ENCODE measurements around the gene CELF5.
"Not testable (repeated sequence)": the region's sequence is repeated elsewhere in the genome, so short reads cannot be mapped to it uniquely, and the experiment has no call there.

Gene CELF5

DNA sequence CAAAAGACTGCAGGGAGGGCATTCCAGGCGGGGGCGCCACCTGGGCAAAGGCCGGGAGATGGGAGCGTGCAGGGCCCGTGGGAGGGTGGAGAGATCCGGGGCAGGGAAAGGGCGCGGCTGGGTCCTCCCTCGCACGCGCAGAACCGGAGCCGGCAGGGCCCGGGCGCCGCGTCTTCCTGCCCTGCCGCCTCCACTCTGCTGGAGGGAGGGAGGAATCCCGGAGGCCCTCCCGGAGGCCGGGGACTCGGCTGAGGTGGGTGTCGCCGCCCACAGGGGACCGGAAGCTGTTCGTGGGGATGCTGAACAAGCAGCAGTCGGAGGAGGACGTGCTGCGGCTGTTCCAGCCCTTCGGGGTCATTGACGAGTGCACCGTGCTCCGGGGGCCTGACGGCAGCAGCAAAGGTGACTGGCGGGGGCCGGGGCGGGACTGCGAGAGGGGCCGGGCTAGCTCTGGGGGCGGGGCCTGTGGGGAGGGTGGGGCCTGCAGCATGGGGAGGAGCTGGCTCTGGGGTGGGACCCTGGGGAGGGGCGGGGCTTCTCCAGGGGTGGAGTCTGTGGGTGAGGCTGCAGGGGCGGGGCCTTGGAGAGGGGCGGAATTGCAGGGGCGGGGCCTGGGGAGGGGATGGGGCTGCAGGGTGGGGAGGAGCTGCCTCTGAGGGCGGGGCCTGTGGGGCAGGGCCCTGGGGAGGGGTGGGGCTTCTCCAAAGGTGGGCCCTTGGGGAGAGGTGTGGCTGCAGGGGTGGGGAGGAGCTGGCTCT lies 51.3 kb downstream of the CELF5 start:
- peak; percentile 92 for DNase-seq

DNA sequence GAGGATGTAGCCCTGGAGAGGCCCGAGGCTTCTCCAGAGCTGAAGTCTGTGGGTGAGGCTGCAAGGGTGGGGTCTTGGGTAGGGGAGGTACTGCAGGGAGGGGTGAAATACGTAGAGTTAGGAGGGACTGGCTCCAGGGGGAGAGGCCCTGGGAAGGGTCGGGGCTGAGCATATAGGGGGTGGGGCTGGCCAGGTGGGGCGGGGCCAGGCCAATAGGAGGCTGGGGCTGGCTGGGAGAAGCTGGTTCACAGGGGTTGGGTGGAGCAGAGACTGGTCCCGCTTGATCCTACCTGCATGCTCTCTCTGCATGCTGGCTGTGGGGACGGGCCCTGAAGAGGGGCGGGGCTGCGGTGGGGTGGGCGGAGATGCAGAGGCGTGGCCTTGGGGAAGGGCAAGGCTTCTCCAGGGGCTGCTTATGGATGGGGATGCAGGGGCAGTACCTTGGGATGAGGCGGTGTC lies 51.9 kb downstream of the CELF5 start:
- peak; percentile 58 for DNase-seq

DNA sequence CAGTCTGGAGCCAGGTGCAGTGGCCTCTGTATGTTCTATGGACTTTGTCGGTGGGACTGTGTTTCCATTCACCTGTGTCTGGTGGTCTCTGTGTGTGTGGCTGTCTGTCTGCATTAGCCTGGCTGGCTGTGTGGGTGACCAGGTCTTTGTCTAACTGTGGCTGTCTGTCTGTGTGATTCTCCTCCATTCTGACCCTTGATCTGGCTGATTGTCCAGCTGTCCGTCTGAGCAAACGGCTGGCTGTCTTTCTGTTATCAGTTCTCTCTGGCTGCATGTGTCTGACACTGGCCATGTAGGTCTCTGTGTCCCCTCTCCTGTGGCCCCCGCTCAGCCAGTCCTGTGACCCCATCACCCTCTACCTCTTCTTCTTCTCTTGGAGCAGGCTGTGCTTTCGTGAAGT lies 53.2 kb downstream of the CELF5 start:
- DNase-seq = no peak

DNA sequence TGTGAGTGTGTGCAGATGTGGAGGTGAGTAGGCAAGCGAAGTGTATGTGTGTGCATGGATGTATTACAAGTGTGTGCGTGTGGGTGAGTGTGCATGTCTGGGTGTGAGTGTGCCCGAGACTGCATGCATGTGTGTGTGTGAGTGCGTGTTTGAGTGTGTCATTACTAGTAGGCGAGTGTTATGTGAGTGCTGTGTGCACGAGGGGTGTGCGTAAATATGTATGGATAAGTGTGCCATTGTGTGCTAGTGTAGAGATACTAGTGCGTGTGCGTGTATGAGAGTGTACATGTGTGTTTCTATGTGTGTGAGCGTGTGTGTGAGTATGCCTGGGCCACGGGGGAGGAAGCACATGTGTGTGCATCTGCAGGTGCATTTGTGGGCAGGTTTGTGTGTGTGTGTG lies 53.8 kb downstream of the CELF5 start:
- no peak for DNase-seq

DNA sequence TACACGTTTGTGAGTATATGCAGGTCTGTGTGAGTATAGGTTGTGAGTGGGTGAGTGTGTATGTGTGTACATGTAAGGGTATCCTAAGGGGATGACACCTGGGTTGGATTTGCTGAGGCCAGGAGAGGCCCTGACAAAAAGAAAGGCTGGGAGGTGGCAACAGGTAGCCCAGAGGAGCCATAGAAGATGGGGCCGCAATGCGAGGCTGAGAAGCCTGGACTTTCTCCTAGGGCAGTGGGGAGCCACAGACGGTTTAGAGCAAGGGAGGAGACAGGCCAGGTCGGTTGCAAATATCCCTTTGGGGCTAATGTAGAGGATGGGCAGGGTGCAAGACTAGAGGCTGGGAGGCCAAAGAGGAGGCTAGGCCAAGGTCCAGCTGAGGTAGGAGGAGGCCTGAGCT lies 54.3 kb downstream of the CELF5 start:
- DNase-seq = no peak

DNA sequence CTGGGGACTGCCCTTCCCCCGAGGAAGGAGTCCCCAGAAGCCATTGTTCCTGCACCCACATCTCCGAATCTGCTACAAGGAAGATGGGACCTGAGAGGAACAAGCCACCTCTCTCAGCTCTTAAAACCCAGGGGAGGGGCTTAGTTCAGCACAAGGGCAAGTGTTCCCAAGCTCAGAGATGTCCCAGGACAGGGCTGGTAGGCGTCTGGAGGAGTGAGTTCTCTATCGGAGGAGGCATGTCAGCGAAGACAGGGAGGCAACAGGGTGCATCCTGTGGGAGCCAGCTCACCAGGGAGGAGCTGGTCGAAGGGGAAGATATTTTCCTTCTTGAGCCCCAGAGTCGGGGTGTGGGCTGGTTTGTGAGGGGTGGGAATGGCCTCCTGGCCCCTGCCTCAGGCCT lies 54.8 kb downstream of the CELF5 start:
- DNase-seq = no peak

DNA sequence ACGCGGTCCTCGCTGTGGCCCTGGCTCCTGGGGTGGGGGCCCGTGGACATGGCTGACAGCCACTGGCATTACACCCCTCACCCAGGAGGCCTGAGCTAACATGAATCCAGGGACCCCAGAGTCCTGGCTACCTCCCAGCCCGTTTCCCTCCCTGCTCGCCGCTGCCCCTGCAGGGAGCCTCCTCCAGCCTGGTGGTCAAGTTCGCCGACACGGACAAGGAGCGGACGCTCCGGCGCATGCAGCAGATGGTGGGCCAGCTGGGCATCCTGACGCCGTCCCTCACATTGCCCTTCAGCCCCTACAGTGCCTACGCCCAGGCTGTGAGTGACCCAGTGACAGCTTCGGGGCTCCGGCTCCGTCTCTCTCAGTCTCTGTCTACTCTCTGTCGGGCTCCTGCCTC lies 56.6 kb downstream of the CELF5 start:
- no peak for DNase-seq

DNA sequence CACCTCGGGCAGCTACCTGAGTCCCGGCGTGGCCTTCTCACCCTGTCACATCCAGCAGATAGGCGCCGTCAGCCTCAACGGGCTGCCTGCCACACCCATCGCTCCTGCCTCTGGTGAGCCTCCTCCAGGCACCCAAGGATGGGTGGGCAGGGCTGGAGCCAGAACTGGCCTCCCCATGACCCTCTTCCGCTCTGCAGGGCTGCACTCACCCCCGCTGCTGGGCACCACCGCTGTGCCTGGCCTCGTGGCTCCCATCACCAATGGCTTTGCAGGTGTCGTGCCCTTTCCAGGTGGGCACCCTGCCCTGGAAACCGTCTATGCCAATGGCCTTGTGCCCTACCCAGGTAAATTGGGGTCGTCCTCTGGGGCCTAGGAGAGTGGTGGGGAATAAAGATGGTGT lies 57.7 kb downstream of the CELF5 start:
- DNase-seq = no peak

DNA sequence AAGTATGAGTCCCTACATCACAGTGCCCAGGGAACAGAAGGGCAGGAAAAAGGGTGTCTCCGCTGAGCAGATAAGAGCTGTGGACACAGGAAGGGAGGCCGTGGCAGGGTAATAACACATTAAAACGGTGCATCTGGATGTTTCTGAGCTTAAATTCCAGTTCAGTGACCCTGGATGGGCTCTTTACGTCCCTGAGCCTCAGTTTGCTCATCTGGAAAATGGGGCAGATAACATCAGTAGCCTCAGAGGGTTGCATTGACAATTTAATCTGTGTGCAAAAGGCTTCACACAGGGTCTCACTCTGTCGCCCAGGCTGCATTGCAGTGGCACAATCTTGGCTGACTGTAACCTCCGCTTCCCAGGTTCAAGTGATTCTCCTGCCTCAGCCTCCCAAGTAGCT lies 58.1 kb downstream of the CELF5 start:
- DNase-seq = no peak

DNA sequence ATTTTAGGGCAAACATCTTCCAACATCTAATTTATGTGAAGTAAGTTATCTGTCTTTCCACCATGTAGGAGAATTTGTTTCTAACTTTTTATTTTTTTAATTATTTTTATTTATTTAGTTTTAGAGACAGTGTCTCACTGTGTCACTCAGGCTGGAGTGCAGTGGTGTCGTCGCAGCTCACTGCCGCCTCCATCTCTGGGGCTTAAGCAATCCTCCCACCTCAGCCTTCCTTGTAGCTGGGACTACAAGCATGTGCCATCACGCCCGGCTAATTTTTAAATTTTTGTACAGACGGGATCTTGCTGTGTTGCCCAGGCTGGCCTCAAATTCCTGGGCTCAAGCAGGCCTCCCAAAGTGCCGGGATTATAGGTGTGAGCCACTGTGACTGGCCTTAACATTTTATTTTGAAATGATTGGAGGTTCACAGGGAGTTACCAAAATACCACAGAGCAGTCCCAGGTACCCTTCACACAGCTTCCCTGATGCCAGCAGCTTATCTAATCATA lies 58.8 kb downstream of the CELF5 start:
- DNase-seq = no peak

DNA sequence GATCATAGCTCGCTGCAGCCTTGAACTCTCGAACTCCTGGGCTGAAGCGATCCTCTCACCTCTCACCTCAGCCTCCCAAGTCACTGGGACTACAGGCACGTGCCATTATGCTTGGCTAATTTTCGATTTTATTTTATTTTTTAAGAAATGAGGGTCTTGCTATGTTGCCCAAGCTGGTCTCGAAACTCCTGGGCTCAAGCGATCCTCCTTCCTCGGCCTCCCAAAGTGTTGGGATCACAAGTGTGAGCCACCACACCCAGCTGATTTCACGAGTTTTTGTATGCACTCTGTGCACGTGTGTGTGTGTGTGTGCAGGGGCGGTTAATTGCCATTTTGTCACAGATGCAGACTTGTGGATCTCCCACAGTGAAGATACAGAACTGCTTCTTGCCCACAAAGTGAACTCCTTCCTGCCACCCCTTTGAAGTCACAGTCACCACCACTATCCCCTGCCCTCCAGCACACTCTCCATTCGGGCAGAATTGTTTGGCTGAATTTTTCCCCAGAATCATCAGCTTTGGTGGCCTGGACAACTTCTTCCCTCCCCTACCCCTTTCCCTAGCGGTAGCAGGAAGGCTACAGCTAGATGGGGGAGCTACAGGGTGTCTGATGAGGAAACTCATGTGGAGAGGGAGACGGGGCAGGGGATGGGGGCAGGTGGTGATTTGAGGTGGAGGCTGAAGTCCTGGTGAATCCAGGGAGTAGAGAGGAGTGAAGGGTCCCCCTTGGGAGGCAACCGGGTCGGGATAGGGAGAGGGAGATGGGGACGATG lies 59.6 kb downstream of the CELF5 start:
- DNase-seq = no peak

DNA sequence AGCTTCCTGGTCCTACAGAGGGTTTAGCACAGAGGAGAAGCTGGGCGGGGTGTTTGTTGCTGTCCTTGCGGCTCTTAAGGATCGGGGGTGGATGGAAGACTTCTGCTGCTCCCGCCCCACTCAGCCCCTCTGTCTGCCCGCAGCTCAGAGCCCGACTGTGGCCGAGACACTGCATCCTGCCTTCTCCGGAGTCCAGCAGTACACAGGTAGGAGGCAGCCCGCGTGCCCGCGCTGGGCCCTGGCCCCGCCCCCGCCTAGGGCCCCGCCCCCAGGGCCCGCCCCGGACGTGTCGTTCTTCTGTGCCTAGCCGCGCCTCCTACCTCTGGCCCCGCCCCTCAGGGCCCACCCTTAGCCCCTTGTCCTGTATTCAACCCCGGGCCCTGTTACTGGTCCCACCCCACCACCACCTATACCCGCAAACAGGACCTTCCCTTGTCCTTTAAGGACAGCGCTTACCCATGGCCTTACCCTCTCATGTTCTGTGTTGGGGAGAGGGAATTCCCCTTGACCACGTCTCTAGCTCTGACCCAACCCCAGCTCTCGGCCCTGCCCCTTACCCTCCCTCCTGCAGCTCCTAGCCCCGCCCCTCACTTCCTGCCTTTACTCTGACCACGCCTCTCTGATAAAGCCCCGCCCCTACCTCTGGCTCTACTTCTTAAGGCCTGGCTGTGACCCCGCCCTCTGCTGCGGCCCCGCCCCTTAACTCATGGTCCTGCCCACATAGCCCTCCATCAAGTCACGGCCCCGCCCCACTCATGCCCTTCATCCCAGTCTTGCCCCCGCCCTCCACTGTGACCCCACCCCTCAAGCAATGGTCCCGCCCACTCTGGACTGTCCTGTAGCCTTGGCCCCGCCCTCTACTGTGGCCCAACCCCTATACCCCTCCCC lies 60.5 kb downstream of the CELF5 start:
- peak; percentile 87 for DNase-seq

DNA sequence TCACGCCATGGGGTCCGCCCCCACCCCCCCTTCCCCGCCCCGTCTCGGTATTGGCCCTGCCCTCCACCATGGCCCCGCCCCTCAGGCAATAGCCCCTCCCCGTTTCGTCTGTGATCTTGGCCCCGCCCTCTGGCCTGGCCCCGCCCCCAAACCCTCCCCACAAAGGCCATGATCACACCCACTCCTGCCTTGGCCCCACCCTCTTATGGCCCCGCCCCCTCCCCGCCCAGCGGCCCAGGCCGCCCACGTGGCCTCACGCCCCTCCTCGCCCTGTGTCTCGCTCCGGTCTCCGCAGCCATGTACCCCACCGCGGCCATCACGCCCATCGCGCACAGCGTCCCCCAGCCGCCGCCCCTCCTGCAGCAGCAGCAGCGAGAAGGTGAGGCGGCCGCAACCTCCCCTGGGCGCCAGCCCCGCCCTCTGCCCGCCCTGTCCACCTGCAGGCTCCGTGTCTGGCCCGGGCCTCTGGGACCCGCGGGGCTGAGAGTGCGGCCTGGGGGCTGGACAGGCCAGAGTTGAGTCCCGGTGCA lies 61.3 kb downstream of the CELF5 start:
- DNase-seq = peak; percentile 69

DNA sequence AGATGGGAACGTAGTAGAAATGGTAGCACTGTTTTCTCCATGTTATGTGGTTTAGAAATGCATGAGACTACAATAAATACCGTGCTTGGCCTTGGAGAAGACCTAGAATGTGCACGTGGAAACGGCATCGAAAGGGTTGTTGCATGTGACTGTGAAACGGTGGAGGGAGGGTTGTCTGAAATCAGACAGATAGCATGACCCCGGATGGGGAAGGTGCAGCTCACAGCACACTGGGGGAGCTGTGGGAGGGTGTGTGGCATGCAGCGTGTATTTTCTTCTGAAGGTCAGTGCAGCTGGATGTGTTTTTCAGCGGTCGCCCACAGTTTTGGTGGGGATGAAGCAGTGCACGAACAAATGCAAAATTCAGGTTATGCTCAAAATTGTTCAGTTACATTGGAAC lies 63.4 kb downstream of the CELF5 start:
- DNase-seq = no peak

DNA sequence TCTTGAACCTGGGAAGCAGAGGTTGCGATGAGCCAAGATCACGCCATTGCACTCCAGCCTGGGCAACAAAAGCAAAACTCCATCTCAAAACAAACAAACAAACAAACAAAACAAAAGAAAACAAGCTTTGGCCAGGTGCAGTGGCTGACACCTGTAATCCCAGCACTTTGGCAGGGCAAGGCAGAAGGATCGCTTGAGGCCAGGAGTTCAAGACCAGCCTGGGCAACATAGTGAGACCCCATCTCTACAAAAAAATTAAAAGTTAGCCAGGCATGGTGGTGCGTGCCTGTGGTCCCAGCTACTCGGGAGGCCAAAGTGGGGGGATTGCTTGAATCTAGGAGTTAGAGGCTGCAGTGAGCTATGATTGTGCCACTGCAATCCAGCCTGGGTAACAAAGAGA lies 64.0 kb downstream of the CELF5 start:
- DNase-seq = not testable (repeated sequence)

DNA sequence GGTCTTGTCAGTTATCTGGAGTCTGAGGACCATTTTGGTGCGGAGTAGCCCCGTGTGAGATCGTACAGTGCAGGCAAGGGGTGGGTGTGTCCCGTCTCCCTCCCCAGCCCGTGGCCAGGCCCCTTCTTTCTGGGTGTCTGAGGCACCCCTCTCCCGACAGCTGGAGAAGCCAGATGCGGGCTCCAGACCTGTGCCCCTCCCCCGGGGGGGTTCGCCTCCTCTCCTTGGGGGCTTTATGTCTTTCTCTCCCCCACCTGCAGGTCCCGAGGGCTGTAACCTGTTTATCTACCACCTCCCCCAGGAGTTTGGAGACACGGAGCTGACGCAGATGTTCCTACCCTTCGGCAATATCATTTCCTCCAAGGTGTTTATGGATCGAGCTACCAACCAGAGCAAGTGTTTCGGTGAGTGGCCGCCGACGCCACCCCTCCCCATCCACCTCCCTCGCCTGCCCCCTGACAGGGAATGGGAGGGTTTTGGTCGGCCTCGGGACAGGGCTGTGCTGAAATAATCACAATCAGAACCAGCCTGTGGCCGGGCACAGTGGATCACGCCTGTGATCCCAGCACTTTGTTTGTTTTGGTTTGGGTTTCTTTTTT lies 65.6 kb downstream of the CELF5 start:
- no peak for DNase-seq

DNA sequence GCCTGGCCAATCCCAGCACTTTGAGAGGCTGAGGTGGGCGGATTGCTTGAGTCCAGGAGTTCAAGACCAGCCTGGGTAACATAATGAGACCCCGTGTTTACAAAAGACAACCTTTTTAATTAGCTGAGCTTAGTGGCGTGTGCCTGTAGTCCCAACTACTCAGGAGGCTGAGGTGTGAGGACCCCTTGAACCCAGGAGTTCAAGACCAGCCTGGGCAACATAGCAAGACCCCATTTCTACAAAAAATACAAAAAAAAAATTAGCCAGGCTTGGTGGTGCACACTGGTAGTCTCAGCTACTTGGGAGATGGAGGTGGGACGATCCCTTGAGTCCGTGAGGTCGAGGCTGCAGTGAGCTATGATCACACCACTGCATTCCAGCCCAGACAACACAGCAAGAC lies 66.4 kb downstream of the CELF5 start:
- not testable (repeated sequence) for DNase-seq

DNA sequence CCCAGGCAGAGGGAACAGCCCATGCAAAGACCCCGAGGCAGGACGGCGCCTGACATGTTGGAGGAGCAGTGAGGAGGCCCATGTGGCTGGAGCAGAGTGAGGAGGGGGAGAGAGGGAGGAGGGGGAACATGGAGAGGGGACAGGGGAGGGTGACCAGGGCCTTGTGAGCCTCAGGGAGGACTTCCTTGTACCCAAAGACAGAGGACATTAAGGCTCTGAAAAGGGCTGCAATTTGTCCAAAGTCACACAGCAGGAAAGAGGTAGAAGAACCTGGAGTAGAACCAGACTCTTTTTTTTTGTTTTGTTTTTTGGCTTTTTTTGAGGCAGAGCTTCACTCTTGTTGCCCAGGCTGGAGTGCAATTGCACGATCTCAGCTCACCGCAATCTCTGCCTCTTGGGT lies 67.2 kb downstream of the CELF5 start:
- no peak for DNase-seq

DNA sequence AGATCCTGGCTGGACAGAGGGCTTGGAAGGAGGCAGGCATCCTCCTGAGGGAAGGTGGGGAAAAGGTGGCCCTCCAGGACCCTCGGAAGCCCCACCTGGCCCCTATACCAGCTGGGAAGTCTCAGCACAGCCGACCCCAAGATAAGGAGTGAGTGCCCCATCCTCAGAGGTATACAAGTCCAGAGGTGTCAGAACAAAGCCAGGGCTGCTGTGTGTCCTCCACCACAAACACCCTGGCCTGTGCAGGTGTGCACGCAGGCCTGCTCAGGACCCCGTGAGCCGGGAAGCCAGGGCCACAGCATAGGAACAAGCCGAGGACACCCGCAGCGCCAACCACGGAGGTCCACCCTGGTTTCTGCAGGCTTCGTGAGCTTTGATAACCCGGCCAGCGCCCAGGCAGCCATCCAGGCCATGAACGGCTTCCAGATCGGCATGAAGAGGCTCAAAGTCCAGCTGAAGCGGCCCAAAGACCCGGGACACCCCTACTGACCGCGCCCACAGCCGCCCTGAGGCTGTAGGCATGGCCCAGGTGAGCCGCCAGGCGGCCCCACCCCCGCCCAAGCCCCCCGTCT lies 68.6 kb downstream of the CELF5 start:
- DNase-seq = no peak

DNA sequence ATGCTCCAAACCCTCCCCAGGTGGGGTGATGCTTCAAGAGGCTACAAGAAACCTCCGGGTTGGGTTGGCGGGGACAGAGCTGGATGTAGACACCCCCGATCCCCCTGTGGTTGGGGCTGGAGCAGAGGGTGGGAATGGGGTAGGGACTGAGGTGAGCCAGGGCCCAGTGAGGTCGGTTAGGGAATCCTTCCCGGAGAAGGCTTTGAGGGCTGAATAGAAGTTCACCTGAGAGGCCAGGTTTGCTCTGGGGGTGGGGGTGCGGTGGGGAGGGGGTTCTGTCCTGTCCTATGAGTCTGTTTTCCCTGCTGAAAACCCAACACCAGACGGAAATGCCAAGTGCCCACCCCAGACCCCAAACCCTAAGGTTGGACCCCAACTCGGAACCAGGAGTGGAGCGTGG lies 69.1 kb downstream of the CELF5 start:
- no peak for DNase-seq

DNA sequence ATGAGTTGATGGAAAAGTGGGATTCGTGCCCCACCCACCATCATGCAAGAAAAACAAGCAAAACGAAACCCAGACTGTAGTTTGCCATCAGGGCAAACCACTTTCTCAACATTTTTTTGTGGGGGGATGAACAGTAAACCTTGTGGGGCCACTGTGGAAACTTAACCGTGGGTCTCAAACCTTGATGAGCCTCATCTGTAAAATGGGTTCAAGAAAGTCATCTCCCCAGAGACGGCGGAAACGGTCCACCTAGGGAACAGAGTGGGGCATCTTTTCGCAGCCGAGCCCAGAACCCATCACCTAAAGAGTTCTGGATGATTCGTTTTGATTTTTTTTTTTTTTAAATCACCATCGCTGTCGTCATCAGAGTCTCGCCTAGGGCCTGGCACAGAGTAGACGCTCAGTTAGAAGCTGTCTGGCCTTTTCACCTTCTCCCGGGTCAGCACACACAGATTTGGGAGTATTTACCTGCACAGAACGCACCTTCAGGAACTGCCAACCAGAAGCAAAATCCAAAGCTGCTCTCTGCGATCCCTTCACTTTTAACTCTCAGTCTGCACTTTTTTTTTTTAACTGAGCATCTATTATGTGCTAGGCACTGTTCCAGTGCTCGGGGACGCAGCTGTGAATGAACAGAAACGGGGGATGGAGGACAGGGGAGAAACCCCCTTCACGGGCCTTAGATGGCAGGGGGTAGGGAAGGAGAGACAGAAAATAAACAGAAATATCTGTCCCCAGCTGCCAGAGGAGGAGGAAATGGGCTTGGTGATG lies 69.8 kb downstream of the CELF5 start:
- no peak for DNase-seq

Measured in stimulated activated CD4-positive, alpha-beta T cell treated with anti-CD3 and anti-CD28 coated beads, Interleukin-15, amount 100 ng/mL, for 24 hours (primary cell).